HepG2 (cell line): ENCODE data around the gene PBX4.

Experiments
- ARNT ChIP-seq: fragments of 450-650 bp; IDR thresholded peaks from 2 replicates; pipeline ENCODE4 v1.6.1; 2017
- MBNL3 ChIP-seq: fragments of 250-450 bp; sonication (Bioruptor Pico); conservative IDR thresholded peaks from 2 replicates; pipeline ENCODE4 v1.8.0; 2022; ENCODE audit warnings: mild to moderate bottlenecking, inconsistent platforms

DNA sequence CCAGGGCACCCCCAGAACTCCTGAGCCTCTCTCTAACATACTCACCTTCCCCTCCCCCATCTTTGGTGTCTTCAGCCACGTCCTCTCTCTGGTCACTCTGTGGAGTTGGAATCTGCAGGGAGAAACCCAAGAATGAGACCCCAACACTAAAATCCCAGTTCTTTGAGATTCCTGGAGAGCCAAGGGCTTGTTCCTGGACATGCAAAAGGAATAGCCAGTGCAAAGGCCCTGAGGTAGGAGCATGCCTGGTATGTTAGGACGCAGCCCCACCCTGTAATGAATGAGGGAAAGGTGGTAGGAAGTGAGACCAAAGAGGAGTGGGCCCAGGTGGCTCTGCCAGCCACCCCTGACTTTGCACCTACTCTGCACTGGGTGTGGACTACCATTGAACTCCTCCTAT, 11.9 kb upstream of the PBX4 start:
- TF ChIP-seq MBNL3 (CRISPR knock-in tag) = no peak
- no peak for TF ChIP-seq ARNT
